ENCODE data around the gene OR5V1.

- no peak for TF ChIP-seq EP300 (IDR thresholded peaks at IDR 0.05)
- TF ChIP-seq CTCF (IDR thresholded peaks at IDR 0.05) = no peak
- no peak for TF ChIP-seq POLR2A (IDR thresholded peaks at IDR 0.05)
Observed at GRCh38 chr6:29355603-29356002, 13.1 kb downstream of the OR5V1 start.
